Kidney (tissue), 14 donors: ENCODE results near the gene SLU7. TPM values are rescaled to one million over a fixed set of nuclear protein-coding genes. Genes with fewer than 3 reads are reported as not detected.

ENCODE experiments used
- DNase-seq, 5 donors: peaks; one replicate each; pipeline ENCODE4 v3.0.0-alpha.2; 2013 to 2020
- FAIRE-seq: peaks from 2 replicates; lab custom pipeline; 2012; peaks lifted over from hg19 to GRCh38; lab: Jason Lieb, UNC
- H3K27ac ChIP-seq, 2 donors: one replicate each; pipeline ENCODE4 v1.7.0; 2013; ENCODE audit warnings: low read depth in 2 of 2, low read length in 2 of 2, inconsistent platforms in 1 of 2
- H3K27me3 ChIP-seq: one replicate; pipeline ENCODE4 v1.7.1; 2013; ENCODE audit warnings: low read length, inconsistent platforms; ENCODE audit not compliant: control insufficient read depth, insufficient read depth
- H3K36me3 ChIP-seq, 3 donors: one replicate each; pipeline versions ENCODE4 v1.7.0 to v1.7.1; 2013; ENCODE audit warnings: low read length in 3 of 3, control low read depth in 1 of 3, inconsistent platforms in 1 of 3; ENCODE audit not compliant: insufficient read depth in 3 of 3, control insufficient read depth in 2 of 3
- H3K4me1 ChIP-seq, 3 donors: one replicate each; pipeline versions ENCODE4 v1.7.0 to v1.7.1; 2013; ENCODE audit warnings: low read length in 3 of 3, inconsistent platforms in 1 of 3, low read depth in 1 of 3; ENCODE audit not compliant: control insufficient read depth in 2 of 3, insufficient read depth in 2 of 3
- H3K4me3 ChIP-seq, 3 donors: one replicate each; pipeline versions ENCODE4 v1.7.0 to v1.8.1; 2013; ENCODE audit warnings: low read length in 3 of 3, control low read depth in 1 of 3, inconsistent platforms in 1 of 3
- H3K9ac ChIP-seq, 3 donors: one replicate each; pipeline versions ENCODE4 v1.7.0 to v1.7.1; 2013; ENCODE audit warnings: low read length in 3 of 3, control low read depth in 1 of 3, inconsistent platforms in 1 of 3
- H3K9me3 ChIP-seq, 3 donors: one replicate each; pipeline versions ENCODE4 v1.7.0 to v1.7.1; 2013; ENCODE audit warnings: low read length in 3 of 3, control low read depth in 1 of 3, inconsistent platforms in 1 of 3; ENCODE audit not compliant: control insufficient read depth in 2 of 3, insufficient read depth in 1 of 3
- intact Hi-C: fragments of 100-400 bp; cut with DNase I; formaldehyde crosslinking; loops from one replicate; pipeline ENCODE4 v1.11.1; 2022
- polyA plus RNA-seq: library from polyadenylated mRNA; stranded (reverse); fragments of 350-450 nt; fragmentation: Illumina TruSeq; extraction: RNeasy Lipid Tissue Mini Kit (QIAGEN cat#74804); gene quantifications from one replicate; pipeline ENCODE4 v1.2.3, GENCODE V29; 2014; ENCODE audit warnings: low read depth, low replicate concordance; ENCODE audit not compliant: insufficient read depth
- total RNA-seq: library from RNA; stranded (reverse); fragmentation: NEBNext Ultra II Directional; extraction: Animal tissue kit (Norgen Biotek cat#: 25700); gene quantifications from one replicate; pipeline ENCODE4 v1.2.1, GENCODE V29; 2021
- TF ChIP-seq, protein P1 (sequence below): IDR thresholded peaks from 3 replicates; pipeline ENCODE4 v1.5.1; 2012; ENCODE audit warnings: mild to moderate bottlenecking, moderate library complexity, borderline replicate concordance; ENCODE audit not compliant: insufficient read depth; ENCODE audit errors: extremely low read depth
- donor health status: control.
- donor health status: control.
- donor health status: control.
- donor health status: control.
- donor health status: control.
- donor health status: DM: yes; HTN: yes; CAD: no.
- donor health status: Normal renal cell carcinoma (clear cell type).

SLU7 gene
- total and polyA plus RNA-seq, 2 donors from 2014 or later = 41.7 to 56.9 TPM

DNA sequence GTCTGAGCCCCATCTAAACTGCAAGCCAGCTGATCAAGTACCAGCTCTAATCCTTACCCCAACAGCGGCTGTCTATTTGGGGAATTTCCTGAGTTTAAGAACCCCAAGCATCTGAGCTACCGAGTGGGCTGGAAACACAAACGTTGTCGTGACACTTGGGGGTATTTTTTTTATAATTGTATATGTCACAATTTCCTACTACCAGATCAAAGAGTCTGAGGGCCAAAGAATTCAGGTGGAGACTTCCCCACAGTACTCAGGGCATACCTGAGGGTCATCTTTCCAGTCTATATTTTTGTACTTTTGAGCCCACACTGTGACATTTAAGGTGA, 45.6 kb upstream of the SLU7 start:
- no peak for FAIRE-seq
- intact Hi-C loops = no loop called here
- DNase-seq = no peak

DNA sequence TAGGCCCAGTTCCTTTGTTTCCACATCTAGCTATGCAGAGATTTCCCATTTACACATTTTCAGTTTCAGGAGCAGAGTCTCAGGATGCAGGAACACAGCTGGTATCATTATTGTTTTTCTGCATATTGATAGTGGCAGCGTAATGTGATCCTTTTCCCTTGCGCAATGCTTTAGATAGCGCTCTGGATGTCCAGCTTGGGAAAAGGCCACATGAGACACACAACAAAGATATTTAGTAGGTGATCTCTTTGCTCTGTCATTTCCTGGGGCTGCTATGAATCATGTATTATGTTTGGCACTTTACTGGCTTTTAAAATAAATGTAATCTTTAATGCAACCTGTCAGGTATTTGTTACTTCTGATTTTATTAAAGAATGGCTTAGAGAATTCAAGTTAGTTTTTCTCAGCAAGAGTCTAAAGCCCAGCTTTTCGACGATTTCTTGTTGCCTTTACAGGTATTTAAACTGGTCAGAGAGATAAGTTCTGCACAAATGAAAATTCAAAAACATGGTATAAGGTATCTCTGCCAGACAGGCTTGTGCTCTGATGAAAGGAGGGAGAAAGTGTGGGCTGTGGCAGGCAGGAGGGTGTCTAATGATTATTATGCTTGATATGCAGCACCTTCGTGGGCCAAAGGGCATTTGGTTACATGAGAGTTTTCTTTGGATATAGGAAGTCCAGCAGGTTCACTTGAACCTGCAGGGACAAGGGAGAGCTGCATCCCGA, 45.0 kb upstream of the SLU7 start:
- no peak overlapping the region for H3K4me3 ChIP-seq
- no peak overlapping the region for H3K9ac ChIP-seq
- no peak for FAIRE-seq
- no peaks in the 10 kb centered on the region for H3K36me3 ChIP-seq
- H3K27ac ChIP-seq = no peak overlapping the region
- H3K4me1 ChIP-seq = peaks cover 0 to 2% (median 2%) of the 10 kb centered on the region in 3 donors
- intact Hi-C loops = no loop called here
- no peaks in the 10 kb centered on the region for H3K27me3 ChIP-seq
- peak in 1 of 5 donors; percentile 34 for DNase-seq
- TF ChIP-seq, protein P1, sequence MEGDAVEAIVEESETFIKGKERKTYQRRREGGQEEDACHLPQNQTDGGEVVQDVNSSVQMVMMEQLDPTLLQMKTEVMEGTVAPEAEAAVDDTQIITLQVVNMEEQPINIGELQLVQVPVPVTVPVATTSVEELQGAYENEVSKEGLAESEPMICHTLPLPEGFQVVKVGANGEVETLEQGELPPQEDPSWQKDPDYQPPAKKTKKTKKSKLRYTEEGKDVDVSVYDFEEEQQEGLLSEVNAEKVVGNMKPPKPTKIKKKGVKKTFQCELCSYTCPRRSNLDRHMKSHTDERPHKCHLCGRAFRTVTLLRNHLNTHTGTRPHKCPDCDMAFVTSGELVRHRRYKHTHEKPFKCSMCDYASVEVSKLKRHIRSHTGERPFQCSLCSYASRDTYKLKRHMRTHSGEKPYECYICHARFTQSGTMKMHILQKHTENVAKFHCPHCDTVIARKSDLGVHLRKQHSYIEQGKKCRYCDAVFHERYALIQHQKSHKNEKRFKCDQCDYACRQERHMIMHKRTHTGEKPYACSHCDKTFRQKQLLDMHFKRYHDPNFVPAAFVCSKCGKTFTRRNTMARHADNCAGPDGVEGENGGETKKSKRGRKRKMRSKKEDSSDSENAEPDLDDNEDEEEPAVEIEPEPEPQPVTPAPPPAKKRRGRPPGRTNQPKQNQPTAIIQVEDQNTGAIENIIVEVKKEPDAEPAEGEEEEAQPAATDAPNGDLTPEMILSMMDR = no peak
- H3K9me3 ChIP-seq = no peaks in the 10 kb centered on the region

More for the DNA sequence above, 45.6 kb upstream of the SLU7 start:
- H3K27me3 ChIP-seq = no peaks in the 10 kb centered on the region
- H3K9me3 ChIP-seq = no peaks in the 10 kb centered on the region
- TF ChIP-seq, protein P1 = no peak
- no peak overlapping the region for H3K4me3 ChIP-seq
- H3K4me1 ChIP-seq = peaks cover 0 to 2% (median 2%) of the 10 kb centered on the region in 3 donors
- no peaks in the 10 kb centered on the region for H3K36me3 ChIP-seq
- H3K27ac ChIP-seq = no peak overlapping the region
- H3K9ac ChIP-seq = no peak overlapping the region

DNA sequence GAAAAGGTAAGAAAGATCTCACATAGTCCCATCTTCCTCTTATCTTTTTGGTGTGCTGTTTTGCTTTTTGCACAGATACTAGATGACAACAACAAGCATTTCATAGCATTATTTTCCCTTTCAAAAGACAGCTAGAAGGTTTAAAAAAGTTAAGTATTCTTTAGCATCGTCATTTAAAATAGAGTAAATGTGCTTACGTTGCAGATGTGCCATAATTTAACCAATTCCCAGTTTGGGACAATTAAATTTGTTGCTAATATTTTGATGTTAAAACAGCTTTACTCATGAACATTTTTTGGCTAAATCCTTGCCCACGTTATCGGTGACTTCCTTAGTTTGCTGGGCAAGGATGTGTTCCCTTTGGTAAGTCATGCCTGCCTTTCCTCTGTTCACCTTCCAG, 44.3 kb upstream of the SLU7 start:
- H3K9ac ChIP-seq = no peak overlapping the region
- no peaks in the 10 kb centered on the region for H3K27me3 ChIP-seq
- H3K4me1 ChIP-seq = peaks cover 0 to 2% (median 2%) of the 10 kb centered on the region in 3 donors
- FAIRE-seq (no peak), DNase-seq (no peak)
- TF ChIP-seq, protein P1 = no peak
- no peaks in the 10 kb centered on the region for H3K36me3 ChIP-seq
- no peak overlapping the region for H3K4me3 ChIP-seq
- H3K27ac ChIP-seq = no peak overlapping the region
- intact Hi-C loops = no loop called here
- no peaks in the 10 kb centered on the region for H3K9me3 ChIP-seq
